Hepatocyte (in vitro differentiated cells): ENCODE measurements around the gene MPLKIP.

Source experiments
- CTCF ChIP-seq: fragments of 200-600 bp; sonication (generic); IDR thresholded peaks from 2 replicates; pipeline ENCODE4 v1.5.1; 2016; ENCODE audit warnings: antibody characterized with exemption, mild to moderate bottlenecking; ENCODE audit not compliant: poor library complexity
- EZH2phosphoT487 ChIP-seq: fragments of 200-600 bp; sonication (generic); IDR thresholded peaks from one replicate; pipeline ENCODE4 v1.6.1; 2018; ENCODE audit warnings: antibody characterized with exemption, mild to moderate bottlenecking, low read depth, moderate library complexity; ENCODE audit not compliant: unreplicated experiment, severe bottlenecking

GRCh38 chr7:40101201-40101600 lies 33.2 kb downstream of the MPLKIP start:
- TF ChIP-seq CTCF (no peak), EZH2phosphoT487 (no peak)
